GM19099 (cell line): ENCODE data around the gene YEATS4.

ENCODE experiments used
- POLR2A ChIP-seq: IDR thresholded peaks from 3 replicates; pipeline ENCODE4 v1.6.1; 2011; ENCODE audit warnings: low read depth; ENCODE audit not compliant: insufficient read length; ENCODE audit errors: extremely low read depth

YEATS4 gene

GRCh38 chr12:69359531-69360347 lies at the start of gene YEATS4:
TSS of gene YEATS4 (plus strand) at chr12:69359743. CDS start at chr12:69359973, 230 bp downstream.
- peak; percentile 80 for TF ChIP-seq POLR2A

- TF ChIP-seq POLR2A = no peak
Measured at GRCh38 chr12:69313209-69313608, 46.3 kb upstream of the YEATS4 start.

- TF ChIP-seq POLR2A = no peak
Measured at GRCh38 chr12:69318225-69318624, 41.3 kb upstream of the YEATS4 start.

GRCh38 chr12:69321351-69321750 lies 38.2 kb upstream of the YEATS4 start:
- no peak for TF ChIP-seq POLR2A

- TF ChIP-seq POLR2A = no peak
Measured at GRCh38 chr12:69324797-69325466, 34.6 kb upstream of the YEATS4 start.

- TF ChIP-seq POLR2A = no peak
Measured at GRCh38 chr12:69328426-69328825, 31.1 kb upstream of the YEATS4 start.

- TF ChIP-seq POLR2A = peak; percentile 17
Measured at GRCh38 chr12:69329669-69330428, 29.7 kb upstream of the YEATS4 start.

- peak; percentile 47 for TF ChIP-seq POLR2A
Measured at GRCh38 chr12:69330475-69331473, 28.8 kb upstream of the YEATS4 start.

GRCh38 chr12:69331519-69331908 lies 28.0 kb upstream of the YEATS4 start:
- TF ChIP-seq POLR2A = no peak

GRCh38 chr12:69331909-69332684 lies 27.4 kb upstream of the YEATS4 start:
- TF ChIP-seq POLR2A = no peak

GRCh38 chr12:69332815-69333358 lies 26.7 kb upstream of the YEATS4 start:
- no peak for TF ChIP-seq POLR2A

- no peak for TF ChIP-seq POLR2A
Measured at GRCh38 chr12:69334158-69334557, 25.4 kb upstream of the YEATS4 start.
